AG20443 (cell line): ENCODE results near the gene ZNF536.

Experiments
- DNase-seq: peaks from one replicate; pipeline ENCODE4 v3.0.0; 2012; ENCODE audit warnings: low spot score, mixed read lengths

Gene ZNF536

GRCh38 chr19:30363073-30363472 is 9.1 kb upstream of the ZNF536 start:
- no peak for DNase-seq

GRCh38 chr19:30364866-30365800 is 7.1 kb upstream of the ZNF536 start:
- no peak for DNase-seq

GRCh38 chr19:30366282-30366681 is 5.9 kb upstream of the ZNF536 start:
- no peak for DNase-seq

- no peak for DNase-seq
Observed at GRCh38 chr19:30367006-30367405, 5.2 kb upstream of the ZNF536 start.

- DNase-seq: no peak
Observed at GRCh38 chr19:30367421-30367820, 4.8 kb upstream of the ZNF536 start.

- no peak for DNase-seq
Observed at GRCh38 chr19:30369833-30370232, 2.4 kb upstream of the ZNF536 start.

GRCh38 chr19:30371161-30371836 is 885 bp upstream of the ZNF536 start:
- no peak for DNase-seq

GRCh38 chr19:30373593-30373992 is 1.4 kb downstream of the ZNF536 start:
- no peak for DNase-seq

- no peak for DNase-seq
Observed at GRCh38 chr19:30374539-30374864, 2.3 kb downstream of the ZNF536 start.

GRCh38 chr19:30374865-30375552 is 2.8 kb downstream of the ZNF536 start:
- DNase-seq: peak; percentile 61

GRCh38 chr19:30375553-30376031 is 3.4 kb downstream of the ZNF536 start:
- DNase-seq: no peak

GRCh38 chr19:30376272-30376671 is 4.1 kb downstream of the ZNF536 start:
- DNase-seq: no peak

GRCh38 chr19:30376826-30377425 is 4.7 kb downstream of the ZNF536 start:
- DNase-seq: no peak

GRCh38 chr19:30378701-30379100 is 6.5 kb downstream of the ZNF536 start:
- no peak for DNase-seq

GRCh38 chr19:30379841-30380610 is 7.8 kb downstream of the ZNF536 start:
- no peak for DNase-seq

- no peak for DNase-seq
Observed at GRCh38 chr19:30381366-30381765, 9.2 kb downstream of the ZNF536 start.

- no peak for DNase-seq
Observed at GRCh38 chr19:30385174-30385573, 13.0 kb downstream of the ZNF536 start.

- DNase-seq: no peak
Observed at GRCh38 chr19:30385666-30386065, 13.5 kb downstream of the ZNF536 start.

- DNase-seq: no peak
Observed at GRCh38 chr19:30386551-30387143, 14.5 kb downstream of the ZNF536 start.

GRCh38 chr19:30387311-30388115 is 15.3 kb downstream of the ZNF536 start:
- DNase-seq: no peak
